B cell (primary cell): ENCODE results near the gene MALRD1. TPM values are rescaled to one million over a fixed set of nuclear protein-coding genes. Genes with fewer than 3 reads are reported as not detected.

ENCODE experiments used
- ATAC-seq: fragments of 200-7000 bp; cut with Tn5 transposase; one replicate; pipeline ENCODE4 v1.10.0; 2021; ENCODE audit warnings: low read depth, mild to moderate bottlenecking, moderate number of reproducible peaks, moderate library complexity
- CTCF ChIA-PET: fragments of 350-600 bp; sonication (Branson Sonifier 250); formaldehyde crosslinking; loops from one replicate; lab custom pipeline; 2021; ENCODE audit warnings: antibody characterized with exemption, inconsistent platforms; lab: Charles Lee
- POLR2A ChIA-PET: fragments of 350-600 bp; sonication (Branson Sonifier 250); formaldehyde crosslinking; loops from one replicate; lab custom pipeline; 2021; ENCODE audit warnings: antibody characterized with exemption; lab: Charles Lee
- DNase-seq: peaks from one replicate; pipeline ENCODE4 v3.0.0; 2013
- H2AFZ ChIP-seq: 2 replicates; pipeline ENCODE4 v1.6.1; 2012; ENCODE audit warnings: mild to moderate bottlenecking, low read depth, low read length; ENCODE audit not compliant: insufficient read depth, poor library complexity, severe bottlenecking
- H3K27ac ChIP-seq, 2 donors: 1 replicate in 1 of 2; 2 replicates in 1 of 2; pipeline ENCODE4 v1.5.1; 2012 to 2013; ENCODE audit warnings: low read length in 2 of 2, mild to moderate bottlenecking in 2 of 2, moderate library complexity in 1 of 2
- H3K27me3 ChIP-seq, 4 experiments: fragments of 200-600 bp in 1 of 4; sonication (generic) in 1 of 4; replicated peaks in 1 of 4; 1 replicate in 2 of 4; 2 replicates in 2 of 4; pipeline versions ENCODE4 v1.6.1 to v1.7.0; 2013 to 2016; ENCODE audit warnings: low read length in 3 of 4, mild to moderate bottlenecking in 2 of 4, mixed read lengths in 1 of 4, moderate library complexity in 1 of 4; ENCODE audit not compliant: insufficient read depth in 4 of 4, control insufficient read depth in 3 of 4; ENCODE audit errors: control extremely low read depth in 1 of 4
- H3K36me3 ChIP-seq, 2 experiments: replicated peaks in 1 of 2; 1 replicate in 1 of 2; 2 replicates in 1 of 2; pipeline versions ENCODE4 v1.6.1 to v1.7.1; 2013; ENCODE audit warnings: low read length in 1 of 2; ENCODE audit not compliant: insufficient read depth in 2 of 2, control insufficient read depth in 1 of 2; ENCODE audit errors: control extremely low read depth in 1 of 2, extremely low read depth in 1 of 2
- H3K4me1 ChIP-seq, 2 donors: fragments of 200-600 bp in 1 of 2; sonication (generic) in 1 of 2; 1 replicate in 1 of 2; 2 replicates in 1 of 2; pipeline versions ENCODE4 v1.5.1 to v1.6.1; 2013 to 2017; ENCODE audit warnings: low read length in 2 of 2; ENCODE audit not compliant: control insufficient read depth in 2 of 2, insufficient read depth in 2 of 2
- H3K4me2 ChIP-seq: replicated peaks from 2 replicates; pipeline ENCODE3; 2012; ENCODE audit warnings: mild to moderate bottlenecking, low read depth, low read length; ENCODE audit not compliant: poor library complexity, severe bottlenecking
- H3K4me3 ChIP-seq, 5 experiments: fragments of 200-600 bp in 1 of 5; sonication (generic) in 1 of 5; 1 replicate in 3 of 5; 2 replicates in 2 of 5; pipeline versions ENCODE4 v1.5.1 to v1.7.0; 2011 to 2016; ENCODE audit warnings: low read length in 4 of 5, mild to moderate bottlenecking in 4 of 5, low read depth in 2 of 5, control low read depth in 1 of 5, moderate library complexity in 1 of 5; ENCODE audit not compliant: insufficient read depth in 1 of 5; ENCODE audit errors: control extremely low read depth in 1 of 5, extremely low read depth in 1 of 5
- H3K79me2 ChIP-seq: fragments of 200-600 bp; sonication (generic); one replicate; pipeline ENCODE4 v1.6.0; 2016; ENCODE audit warnings: low read length; ENCODE audit not compliant: control insufficient read depth, insufficient read depth
- H3K9ac ChIP-seq: fragments of 200-600 bp; sonication (generic); 2 replicates; pipeline ENCODE4 v1.6.1; 2017; ENCODE audit warnings: mild to moderate bottlenecking, low read length, moderate library complexity
- H3K9me3 ChIP-seq, 3 donors: one replicate each; pipeline versions ENCODE4 v1.6.1 to v1.7.1; 2013; ENCODE audit warnings: low read length in 2 of 3; ENCODE audit not compliant: control insufficient read depth in 2 of 3, insufficient read depth in 1 of 3; ENCODE audit errors: control extremely low read depth in 1 of 3
- H4K20me1 ChIP-seq: 2 replicates; pipeline ENCODE4 v1.6.0; 2012; ENCODE audit warnings: mild to moderate bottlenecking, low read length; ENCODE audit not compliant: insufficient read depth, control insufficient read depth, poor library complexity, severe bottlenecking
- H3K27ac Mint-ChIP-seq: one replicate; pipeline ENCODE4 v1.8.0; 2021; ENCODE audit warnings: mixed read lengths
- H3K27me3 Mint-ChIP-seq: one replicate; pipeline ENCODE4 v1.8.0; 2021; ENCODE audit warnings: mixed read lengths
- H3K4me1 Mint-ChIP-seq: one replicate; pipeline ENCODE4 v1.8.0; 2021; ENCODE audit warnings: mixed read lengths
- H3K4me3 Mint-ChIP-seq: one replicate; pipeline ENCODE4 v1.8.0; 2021; ENCODE audit warnings: mixed read lengths
- H3K9me3 Mint-ChIP-seq: one replicate; pipeline ENCODE4 v1.8.0; 2022; ENCODE audit warnings: mixed read lengths; ENCODE audit not compliant: insufficient read depth
- EZH2 ChIP-seq: IDR thresholded peaks from 2 replicates; pipeline ENCODE4 v1.6.1; 2012; ENCODE audit warnings: borderline replicate concordance, low read depth, mild to moderate bottlenecking, moderate library complexity, low read length; ENCODE audit not compliant: insufficient read depth, poor library complexity, severe bottlenecking
- WGBS: methylation state at CpG from one replicate; pipeline ENCODE4 v1.1.5; 2013; ENCODE audit warnings: missing lambda C conversion rate; ENCODE audit not compliant: insufficient coverage; 5-methylcytosine and 5-hydroxymethylcytosine counted together
- intact Hi-C: fragments of 100-400 bp; cut with micrococcal nuclease; formaldehyde crosslinking; loops from one replicate; pipeline ENCODE4 v1.10.0; 2022
- polyA plus RNA-seq: library from polyadenylated mRNA; depleted of rRNA; stranded (reverse); fragments of >200 nt; gene quantifications from 2 replicates; pipeline ENCODE4 v1.2.3, GENCODE V29; 2012
- total RNA-seq, 2 donors: library from RNA; stranded (reverse); fragments of 120-200 nt in 1 of 2; gene quantifications; 1 replicate in 1 of 2; 2 replicates in 1 of 2; pipeline versions ENCODE4 v1.2.3 to v1.2.4, GENCODE V29; 2013 to 2022
- TF ChIP-seq, protein P1 (sequence below): fragments of 200-600 bp; IDR thresholded peaks from one replicate; pipeline ENCODE4 v1.8.0; 2022; ENCODE audit warnings: antibody characterized with exemption, mild to moderate bottlenecking

MALRD1 gene
- total and polyA plus RNA-seq, 2 donors (not counting 1 experiment from before 2014, with no cell fraction given), result not detected

DNA sequence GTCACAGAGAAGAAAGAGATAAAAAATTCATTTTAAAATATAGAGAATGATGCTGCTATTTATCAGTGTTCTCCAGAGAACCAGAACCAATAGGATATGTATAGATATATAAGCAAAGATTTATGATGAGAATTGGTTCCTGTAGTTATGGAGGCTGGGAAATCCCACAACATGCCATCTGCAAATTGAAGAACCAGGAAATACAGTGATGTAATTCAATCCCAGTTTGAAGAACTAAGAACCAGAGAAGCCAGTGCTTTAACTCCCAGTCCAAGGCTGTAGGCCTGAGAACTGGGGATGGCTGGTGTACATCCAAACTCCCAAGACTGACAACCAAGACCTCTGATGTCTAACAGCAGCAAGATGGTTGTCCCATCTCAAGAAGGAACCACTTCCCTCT is 574.7 kb downstream of the MALRD1 start:
- Histone ChIP-seq H3K4me1 (no peaks in the 10 kb centered on the region), H4K20me1 (no peaks in the 10 kb centered on the region), H3K36me3 (no peaks in the 10 kb centered on the region), H3K9ac (no peak overlapping the region), H3K4me3 (no peak overlapping the region), H3K9me3 (no peaks in the 10 kb centered on the region), H2AFZ (no peak overlapping the region), H3K27me3 (no peaks in the 10 kb centered on the region), H3K4me2 (no peak overlapping the region), H3K27ac (no peak overlapping the region), H3K79me2 (no peaks in the 10 kb centered on the region)
- CTCF ChIA-PET, result no interaction called here
- Mint-ChIP-seq H3K27ac (no peak overlapping the region), H3K4me3 (no peak overlapping the region), H3K4me1 (no peaks in the 10 kb centered on the region), H3K9me3 (no peaks in the 10 kb centered on the region), H3K27me3 (no peaks in the 10 kb centered on the region)
- TF ChIP-seq, protein P1, sequence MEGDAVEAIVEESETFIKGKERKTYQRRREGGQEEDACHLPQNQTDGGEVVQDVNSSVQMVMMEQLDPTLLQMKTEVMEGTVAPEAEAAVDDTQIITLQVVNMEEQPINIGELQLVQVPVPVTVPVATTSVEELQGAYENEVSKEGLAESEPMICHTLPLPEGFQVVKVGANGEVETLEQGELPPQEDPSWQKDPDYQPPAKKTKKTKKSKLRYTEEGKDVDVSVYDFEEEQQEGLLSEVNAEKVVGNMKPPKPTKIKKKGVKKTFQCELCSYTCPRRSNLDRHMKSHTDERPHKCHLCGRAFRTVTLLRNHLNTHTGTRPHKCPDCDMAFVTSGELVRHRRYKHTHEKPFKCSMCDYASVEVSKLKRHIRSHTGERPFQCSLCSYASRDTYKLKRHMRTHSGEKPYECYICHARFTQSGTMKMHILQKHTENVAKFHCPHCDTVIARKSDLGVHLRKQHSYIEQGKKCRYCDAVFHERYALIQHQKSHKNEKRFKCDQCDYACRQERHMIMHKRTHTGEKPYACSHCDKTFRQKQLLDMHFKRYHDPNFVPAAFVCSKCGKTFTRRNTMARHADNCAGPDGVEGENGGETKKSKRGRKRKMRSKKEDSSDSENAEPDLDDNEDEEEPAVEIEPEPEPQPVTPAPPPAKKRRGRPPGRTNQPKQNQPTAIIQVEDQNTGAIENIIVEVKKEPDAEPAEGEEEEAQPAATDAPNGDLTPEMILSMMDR, result no peak
- no peak for TF ChIP-seq EZH2
- POLR2A ChIA-PET, result no interaction called here
- intact Hi-C loops, result no loop called here
- ATAC-seq, result no peak
- no peak for DNase-seq

DNA sequence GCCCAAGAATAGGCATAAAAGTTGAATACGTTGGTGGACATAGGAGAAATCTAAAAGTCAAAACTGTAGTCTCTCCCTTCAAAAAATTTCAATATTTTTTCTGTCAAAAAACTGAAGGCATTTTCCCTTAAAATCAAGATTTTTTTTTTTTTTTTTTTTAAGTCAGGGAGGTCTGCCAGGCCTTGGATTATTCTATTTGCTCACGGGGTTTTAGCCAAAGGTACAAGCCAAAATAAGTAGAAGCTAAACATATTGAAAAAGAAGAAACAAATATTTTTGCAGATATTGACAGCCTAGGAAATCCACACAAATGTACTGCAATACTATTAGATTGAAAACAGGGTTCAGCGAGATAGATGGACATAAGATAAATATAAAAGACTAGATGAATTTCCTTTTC is 577.6 kb downstream of the MALRD1 start:
- Histone ChIP-seq H4K20me1 (no peaks in the 10 kb centered on the region), H2AFZ (no peak overlapping the region), H3K9ac (no peak overlapping the region), H3K27ac (no peak overlapping the region), H3K79me2 (no peaks in the 10 kb centered on the region), H3K9me3 (no peaks in the 10 kb centered on the region), H3K4me3 (no peak overlapping the region), H3K36me3 (no peaks in the 10 kb centered on the region), H3K27me3 (no peaks in the 10 kb centered on the region), H3K4me2 (no peak overlapping the region), H3K4me1 (no peaks in the 10 kb centered on the region)
- Mint-ChIP-seq H3K4me1 (no peaks in the 10 kb centered on the region), H3K27me3 (no peaks in the 10 kb centered on the region), H3K27ac (no peak overlapping the region), H3K4me3 (no peak overlapping the region), H3K9me3 (no peaks in the 10 kb centered on the region)
- TF ChIP-seq EZH2, result no peak
- TF ChIP-seq, protein P1, result no peak
- WGBS, result no CpG with 5 or more reads among the region's 3 CpGs
- ATAC-seq, result no peak
- intact Hi-C loops, result no loop called here
- POLR2A ChIA-PET, result no interaction called here
- DNase-seq, result no peak
- CTCF ChIA-PET, result no interaction called here
